GM13976 (cell line): Measurements from ENCODE around the gene P2RX7.
A peak's percentile ranks its signal among the peaks of the same experiment; 100 is the strongest.

Source experiments
- DNase-seq: peaks from one replicate; pipeline ENCODE4 v3.0.0; 2012; ENCODE audit warnings: low spot score
- CTCF ChIP-seq: IDR thresholded peaks from 2 replicates; pipeline ENCODE4 v1.5.1; 2012; ENCODE audit warnings: borderline replicate concordance, mild to moderate bottlenecking; ENCODE audit not compliant: insufficient read depth; ENCODE audit errors: extremely low read depth, missing control alignments, control extremely low read depth
- in situ Hi-C: fragments of 300-500 bp; cut with MboI; formaldehyde crosslinking; loops from one replicate; pipeline ENCODE4 v1.12.0; 2022; ENCODE audit warnings: low sequenced_read_pairs, mixed read lengths, inconsistent platforms; ENCODE audit not compliant: unreplicated experiment

The P2RX7 gene

GRCh38 chr12:121095544-121096198 lies 37.0 kb upstream of the P2RX7 start:
- in situ Hi-C loops = no loop called here
- peak; percentile 90 for DNase-seq
- TF ChIP-seq CTCF = peak; percentile 74

GRCh38 chr12:121096199-121096798 lies 36.4 kb upstream of the P2RX7 start:
- in situ Hi-C loops = no loop called here
- DNase-seq = no peak
- TF ChIP-seq CTCF = no peak

GRCh38 chr12:121099779-121100178 lies 32.9 kb upstream of the P2RX7 start:
- TF ChIP-seq CTCF = no peak
- DNase-seq = no peak
- in situ Hi-C loops = no loop called here

GRCh38 chr12:121102307-121102706 lies 30.4 kb upstream of the P2RX7 start:
- in situ Hi-C loops = no loop called here
- no peak for TF ChIP-seq CTCF
- DNase-seq = no peak

GRCh38 chr12:121107681-121108080 lies 25.0 kb upstream of the P2RX7 start:
- DNase-seq = no peak
- TF ChIP-seq CTCF = no peak
- in situ Hi-C loops = no loop called here

- no peak for DNase-seq
- in situ Hi-C loops = no loop called here
- TF ChIP-seq CTCF = no peak
These were observed 24.2 kb upstream of the P2RX7 start for GRCh38 chr12:121108492-121108891.
